ENCODE data around the gene NTM.
"Not testable (repeated sequence)": the region's sequence is repeated elsewhere in the genome, so short reads cannot be mapped to it uniquely, and the experiment has no call there.

Gene NTM

GRCh38 chr11:131424257-131424876 lies 54.0 kb downstream of the NTM start:
- not testable (repeated sequence) for DNase-seq

DNA sequence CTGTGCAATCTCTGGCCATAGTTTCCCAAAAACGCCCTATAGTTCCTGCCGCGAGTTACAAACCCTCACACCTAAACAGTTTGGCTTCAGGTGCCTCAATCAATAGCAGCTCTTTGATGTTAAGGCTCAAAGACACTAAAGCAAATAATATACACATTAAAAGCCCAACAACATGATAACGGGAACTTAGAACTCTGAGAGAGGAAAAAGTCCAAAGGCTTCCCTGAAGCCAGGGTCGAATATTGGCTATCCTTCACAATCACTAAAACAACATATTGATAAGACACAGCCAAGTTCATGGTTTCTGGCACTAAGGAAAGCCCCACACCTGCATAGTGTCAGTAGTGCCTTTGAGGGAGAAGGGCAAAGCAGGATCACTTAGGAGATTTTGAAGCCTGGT lies 54.9 kb downstream of the NTM start:
- no peak for DNase-seq

- no peak for DNase-seq
Measured at GRCh38 chr11:131428853-131429252, 58.4 kb downstream of the NTM start.

DNA sequence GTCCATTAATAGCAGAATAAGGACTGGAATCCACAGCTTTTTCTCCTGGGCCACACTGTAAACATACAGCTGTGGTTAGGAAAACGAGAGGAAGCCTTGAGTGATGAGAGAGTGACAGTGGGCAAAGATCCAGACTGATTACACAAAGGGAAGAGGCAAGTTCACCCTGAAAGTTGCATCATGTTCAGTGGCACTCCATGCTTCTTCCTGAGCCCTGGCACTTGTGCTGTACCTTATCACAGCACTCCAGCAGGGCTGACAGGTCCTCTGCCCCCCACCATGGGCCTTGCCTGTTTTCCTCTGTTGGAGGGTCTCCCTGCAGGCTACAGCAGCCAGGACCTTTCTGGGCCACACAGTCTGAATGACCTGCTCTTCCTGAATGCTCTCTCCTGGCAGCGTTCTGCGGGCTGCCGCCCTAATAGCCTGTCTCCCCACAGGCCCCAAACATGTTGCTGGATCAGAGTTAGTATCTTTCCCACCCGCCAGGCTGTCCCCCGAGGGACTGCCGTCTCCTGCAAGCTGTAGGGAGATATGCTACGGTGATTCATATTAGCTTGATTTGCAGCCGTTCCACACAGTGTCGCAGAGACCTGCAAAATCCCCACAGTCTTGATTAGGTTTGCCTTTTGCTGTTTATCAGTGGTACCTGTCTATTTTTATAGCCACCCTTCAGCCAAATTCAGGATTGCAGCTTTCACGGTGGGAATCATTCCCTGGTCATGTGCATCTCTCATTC lies 60.2 kb downstream of the NTM start:
- no peak for DNase-seq

GRCh38 chr11:131441051-131441810 lies 70.8 kb downstream of the NTM start:
- DNase-seq: no peak

DNA sequence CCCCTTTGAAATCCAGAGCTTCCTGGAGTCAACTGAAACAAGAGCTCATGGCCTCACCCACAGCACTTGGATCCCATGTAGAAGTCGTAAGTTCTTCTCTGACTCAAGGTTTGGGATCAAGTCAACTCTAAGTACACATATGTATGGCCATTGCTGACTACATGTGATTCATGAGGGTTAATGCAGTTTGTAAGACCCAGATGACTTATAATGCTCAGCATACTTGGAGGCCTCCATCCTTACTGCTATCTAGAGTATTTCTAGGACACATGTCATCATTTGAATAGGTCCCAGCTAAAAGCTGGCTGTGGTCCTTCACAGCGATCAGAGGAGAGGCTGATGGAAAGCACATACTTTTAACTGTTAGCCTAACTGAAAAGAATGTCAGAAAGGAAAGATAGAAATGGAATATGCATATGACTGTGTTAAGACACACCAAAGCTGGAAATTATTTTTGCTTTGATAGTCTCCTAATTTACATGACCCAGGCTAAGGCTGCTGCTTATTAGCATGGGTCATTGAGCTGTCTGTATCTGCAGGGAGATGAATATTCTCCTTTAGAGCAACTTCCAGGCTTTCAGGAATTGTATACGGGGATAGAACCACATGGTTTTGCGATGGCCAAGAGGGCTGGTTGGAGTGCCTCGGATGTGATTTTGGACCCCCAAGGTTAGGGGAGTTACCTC lies 76.3 kb downstream of the NTM start:
- DNase-seq: no peak

DNA sequence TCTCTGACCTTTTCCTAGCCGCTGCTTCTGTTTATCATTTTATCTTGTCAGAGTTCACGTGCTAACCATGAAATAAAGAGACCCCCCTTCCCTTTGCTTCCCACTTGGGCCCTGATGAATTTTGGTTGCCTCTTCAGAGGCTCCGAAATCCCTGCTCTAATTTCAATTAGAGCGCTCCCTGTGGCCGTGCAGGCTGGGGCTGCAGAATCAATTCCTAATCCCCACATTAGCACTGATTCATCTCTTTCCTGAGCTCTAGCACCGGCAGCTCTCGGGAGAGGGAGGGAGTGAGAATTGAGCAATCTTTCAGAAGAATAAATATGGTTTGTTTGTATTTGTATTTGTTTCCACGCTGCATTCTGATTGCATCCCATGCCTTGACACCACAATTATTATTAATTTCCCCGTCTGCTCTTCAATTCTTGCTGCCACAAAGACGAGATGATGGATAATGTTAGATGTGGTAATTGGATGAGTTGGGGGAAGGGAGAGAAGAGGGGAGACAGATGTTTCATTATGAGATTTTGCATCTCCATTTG lies 76.9 kb downstream of the NTM start:
- no peak for DNase-seq

DNA sequence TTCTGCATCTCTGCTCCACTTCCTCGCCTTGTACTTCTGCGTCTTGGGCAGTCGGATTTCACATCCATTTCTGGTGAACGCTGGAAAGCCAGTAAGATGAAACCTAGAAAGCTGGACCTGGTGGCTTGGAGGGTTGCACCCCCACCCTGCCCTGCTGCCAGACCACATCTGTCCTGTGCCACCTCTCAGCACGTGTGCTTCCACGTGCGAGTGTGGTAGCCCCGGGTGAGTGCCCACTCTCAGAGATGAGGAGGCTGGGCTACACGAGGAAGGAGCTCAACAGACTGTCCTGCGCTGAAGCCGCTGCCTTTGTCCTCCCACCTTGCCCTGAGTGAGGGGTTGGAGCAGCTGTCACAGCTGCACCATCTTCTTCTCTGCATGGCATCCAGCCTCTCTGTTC lies 77.5 kb downstream of the NTM start:
- DNase-seq: no peak

- no peak for DNase-seq
Measured at GRCh38 chr11:131449036-131450019, 78.9 kb downstream of the NTM start.

- DNase-seq: no peak
Measured at GRCh38 chr11:131454490-131454889, 84.1 kb downstream of the NTM start.

DNA sequence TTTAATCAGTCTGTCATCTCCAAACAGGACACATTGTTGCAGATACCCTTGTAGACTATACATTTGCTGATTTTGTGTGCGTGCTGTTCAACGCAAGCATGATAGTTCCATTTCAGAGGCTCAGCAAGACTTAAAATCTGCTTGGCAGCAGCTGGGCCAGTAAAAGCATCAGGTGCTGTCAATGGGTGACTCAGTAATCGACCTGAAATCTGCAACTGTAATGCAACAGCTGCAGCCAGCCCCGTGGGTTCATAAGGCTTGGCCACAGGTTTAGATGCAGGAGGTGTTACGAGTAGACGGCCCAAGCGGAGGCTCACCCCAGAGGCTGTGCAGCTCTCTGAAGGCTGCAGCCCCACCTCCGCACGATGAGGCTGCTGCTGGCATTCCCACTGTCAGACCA lies 84.6 kb downstream of the NTM start:
- no peak for DNase-seq

- no peak for DNase-seq
Measured at GRCh38 chr11:131455843-131456704, 85.7 kb downstream of the NTM start.

DNA sequence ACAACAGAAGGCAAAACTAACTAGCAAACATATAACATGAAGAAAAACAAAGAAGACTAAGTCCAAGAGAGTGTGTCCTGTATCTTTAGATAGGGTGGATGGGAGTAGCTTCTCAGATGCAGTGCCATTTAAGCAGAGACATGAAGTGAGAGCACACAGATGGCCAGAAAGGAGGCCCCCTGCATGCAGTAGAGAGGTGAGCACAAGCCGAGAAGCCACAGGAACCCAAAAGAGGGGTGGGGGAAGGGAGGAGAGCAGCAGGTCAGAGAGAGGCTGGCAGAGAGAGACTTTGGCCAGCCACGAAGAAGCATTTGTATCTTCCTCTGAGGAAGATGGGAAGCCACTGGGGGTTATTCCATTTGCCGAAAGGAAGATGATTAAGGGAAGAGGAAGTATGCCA lies 86.7 kb downstream of the NTM start:
- no peak for DNase-seq

DNA sequence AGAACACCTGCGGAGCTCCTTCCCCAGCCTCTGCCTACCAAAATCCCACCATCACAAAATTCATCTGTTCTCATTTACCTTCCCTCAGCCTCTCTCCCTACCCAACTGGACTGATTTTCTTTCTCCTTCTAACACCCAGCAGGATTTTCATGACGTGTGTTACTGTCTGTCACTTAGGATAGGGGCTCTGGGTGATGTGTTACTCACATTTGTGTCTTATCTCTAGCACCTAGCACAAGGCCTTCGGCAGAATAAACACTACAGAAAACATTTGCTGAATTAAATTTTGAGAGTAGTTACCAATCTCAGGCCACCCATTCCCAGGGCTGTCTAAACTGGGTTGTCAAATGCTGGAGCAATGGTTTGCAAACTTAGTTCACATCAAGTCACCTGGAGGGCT lies 88.0 kb downstream of the NTM start:
- DNase-seq: no peak

DNA sequence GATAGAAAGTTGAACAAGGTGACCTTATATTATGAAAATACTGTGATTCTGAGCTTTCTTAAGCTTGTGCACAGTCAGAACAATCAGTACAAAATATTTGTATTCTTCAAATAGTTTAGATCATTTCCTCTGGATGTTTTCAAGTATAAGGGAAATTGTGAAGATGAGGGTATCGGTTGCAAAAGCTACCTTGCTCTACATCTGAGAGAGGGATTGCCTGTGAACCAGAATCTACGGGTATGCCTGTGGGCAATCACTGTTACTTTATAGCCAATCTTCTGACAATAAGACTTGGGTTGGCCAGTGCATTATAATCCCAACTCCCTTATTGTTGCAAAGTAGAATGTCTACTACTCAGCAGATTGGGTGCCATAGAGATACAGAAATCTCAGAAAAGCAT lies 90.5 kb downstream of the NTM start:
- DNase-seq: no peak

DNA sequence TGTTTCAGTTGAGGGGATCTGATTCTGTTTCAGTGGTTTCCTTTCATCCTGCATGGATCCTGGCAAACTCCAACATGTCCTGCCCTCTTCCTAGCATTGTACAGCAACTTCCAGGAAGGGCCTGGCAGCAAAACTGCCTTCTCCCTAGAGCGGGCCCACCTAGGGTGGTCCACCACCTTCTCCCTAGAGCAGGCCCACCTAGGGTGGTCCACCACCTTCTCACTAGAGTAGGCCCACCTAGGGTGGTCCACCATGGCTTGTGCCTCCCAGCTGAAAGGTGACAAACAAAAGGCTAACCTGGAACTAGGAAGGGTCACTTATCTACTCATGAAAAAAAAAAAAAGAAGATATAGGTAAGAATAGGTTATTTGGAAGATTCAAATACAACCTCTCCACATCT lies 92.2 kb downstream of the NTM start:
- DNase-seq: no peak

DNA sequence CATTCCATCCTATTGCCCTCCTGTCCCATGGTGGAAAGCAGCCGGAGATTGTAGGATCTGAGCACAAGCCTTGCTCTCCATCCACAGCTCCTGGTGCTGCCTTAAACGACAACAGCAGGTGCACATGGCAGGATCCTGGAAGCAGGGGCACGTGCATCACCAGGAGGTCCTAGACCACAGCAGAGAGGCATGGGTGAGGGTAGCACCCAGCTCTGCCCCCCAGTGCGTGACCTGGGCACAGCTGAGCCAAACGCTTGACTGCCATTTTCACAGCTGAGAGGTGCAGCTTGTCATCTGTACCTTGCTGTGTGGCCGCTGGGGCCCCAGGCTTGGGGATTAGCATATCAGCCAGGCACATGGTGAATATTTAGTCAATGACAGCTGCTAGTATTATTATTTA lies 92.7 kb downstream of the NTM start:
- DNase-seq: no peak

DNA sequence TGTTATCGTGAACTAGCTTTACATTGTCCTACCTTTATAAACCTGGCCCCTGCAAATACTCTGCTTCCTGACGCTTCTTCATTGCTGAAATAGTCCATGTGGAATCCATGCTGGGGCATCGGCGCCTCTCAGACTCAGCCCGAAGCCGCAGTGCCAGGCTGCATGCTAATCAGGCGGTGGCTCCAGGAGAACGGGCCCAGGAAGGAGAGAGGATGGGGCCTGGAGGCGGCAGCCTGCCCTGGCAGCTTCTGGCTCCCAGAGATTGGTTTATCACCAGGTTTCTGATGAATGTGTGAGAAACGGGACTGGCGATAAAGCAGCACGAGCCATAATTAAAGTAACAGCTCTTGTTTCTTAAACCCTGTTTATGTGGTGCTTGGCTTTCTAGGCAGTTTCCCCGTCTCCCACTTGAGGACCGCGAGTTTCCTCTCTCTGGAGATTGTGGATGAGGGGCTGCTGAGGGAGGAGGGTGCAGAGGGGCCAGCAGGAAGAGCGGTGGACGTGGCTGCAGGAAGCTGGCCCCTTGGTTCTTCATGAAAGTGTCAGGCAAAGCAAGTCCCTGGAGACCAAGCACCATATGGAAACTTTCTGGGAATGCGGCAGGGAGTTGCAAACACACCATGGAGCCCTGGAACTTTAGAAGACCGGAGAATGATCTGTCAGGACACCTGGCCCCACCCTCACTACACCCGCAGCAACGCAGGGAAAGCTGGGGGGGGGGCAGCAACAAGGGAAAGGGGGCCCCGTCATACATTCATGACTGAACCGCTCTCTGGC lies 93.4 kb downstream of the NTM start:
- no peak for DNase-seq

DNA sequence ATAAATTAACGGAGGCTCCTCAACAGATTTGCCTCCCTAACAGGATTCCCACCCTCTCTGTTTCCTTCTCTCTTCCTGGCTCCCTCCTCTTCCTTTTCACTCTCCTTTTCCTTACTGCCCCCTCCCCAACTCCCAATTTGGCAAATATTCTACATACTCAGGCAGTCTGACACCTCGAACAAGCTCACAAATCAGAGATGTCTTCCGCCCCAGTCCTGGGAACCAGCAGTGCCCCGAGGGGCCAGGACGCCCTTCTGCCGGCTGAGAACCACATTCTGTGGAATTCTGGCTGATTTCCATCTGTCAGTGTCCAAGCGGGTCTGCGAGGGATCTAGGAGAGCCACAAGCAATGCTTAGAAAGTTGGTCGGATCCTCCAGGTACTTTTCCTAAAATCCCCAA lies 94.0 kb downstream of the NTM start:
- DNase-seq: no peak

GRCh38 chr11:131465039-131465438 lies 94.6 kb downstream of the NTM start:
- no peak for DNase-seq

All from NCI-H187 (cell line).